NCI-H1417 (cell line): ENCODE results near the gene OR8B8.
A peak's percentile ranks its signal among the peaks of the same experiment; 100 is the strongest.
"Not testable (repeated sequence)": the region's sequence is repeated elsewhere in the genome, so short reads cannot be mapped to it uniquely, and the experiment has no call there.

Experiments used
- DNase-seq, 3 experiments: peaks; one replicate each; lab custom pipeline; 2025; lab: John Stamatoyannopoulos, UW

The OR8B8 gene

GRCh38 chr11:124445646-124446150, at the start of gene OR8B8:
TSS of gene OR8B8 (minus strand) at chr11:124445696. CDS start at chr11:124441085, 4,611 bp downstream.
- DNase-seq = no peak

GRCh38 chr11:124493016-124493655, 47.6 kb upstream of the OR8B8 start:
- no peak for DNase-seq

- no peak for DNase-seq
These were observed 37.9 kb upstream of the OR8B8 start for GRCh38 chr11:124483422-124483821.

GRCh38 chr11:124482362-124483147, 37.1 kb upstream of the OR8B8 start:
- no peak for DNase-seq

GRCh38 chr11:124481365-124482323, 36.1 kb upstream of the OR8B8 start:
- DNase-seq = peak; percentile 17 to 49 (median 29)

- no peak for DNase-seq
These were observed 34.1 kb upstream of the OR8B8 start for GRCh38 chr11:124479561-124479960.

- DNase-seq = no peak
These were observed 29.8 kb upstream of the OR8B8 start for GRCh38 chr11:124475265-124475664.

- no peak for DNase-seq
These were observed 29.3 kb upstream of the OR8B8 start for GRCh38 chr11:124474779-124475178.

GRCh38 chr11:124474079-124474478, 28.6 kb upstream of the OR8B8 start:
- DNase-seq = no peak

GRCh38 chr11:124473476-124473875, 28.0 kb upstream of the OR8B8 start:
- DNase-seq = no peak

- DNase-seq = no peak
These were observed 25.2 kb upstream of the OR8B8 start for GRCh38 chr11:124470561-124471227.

- no peak for DNase-seq
These were observed 22.0 kb upstream of the OR8B8 start for GRCh38 chr11:124467381-124467927.

- DNase-seq = no peak
These were observed 19.9 kb upstream of the OR8B8 start for GRCh38 chr11:124465368-124465767.

GRCh38 chr11:124463990-124464389, 18.5 kb upstream of the OR8B8 start:
- DNase-seq = no peak

GRCh38 chr11:124463324-124463723, 17.8 kb upstream of the OR8B8 start:
- no peak for DNase-seq

GRCh38 chr11:124460459-124460858, 15.0 kb upstream of the OR8B8 start:
- DNase-seq = no peak

GRCh38 chr11:124459379-124459778, 13.9 kb upstream of the OR8B8 start:
- DNase-seq = not testable (repeated sequence)

GRCh38 chr11:124454552-124454951, 9.1 kb upstream of the OR8B8 start:
- DNase-seq = no peak

- DNase-seq = no peak
These were observed 1.4 kb upstream of the OR8B8 start for GRCh38 chr11:124446916-124447315.

GRCh38 chr11:124442847-124443246, 2.6 kb downstream of the OR8B8 start:
- no peak for DNase-seq

- no peak for DNase-seq
These were observed 3.1 kb downstream of the OR8B8 start for GRCh38 chr11:124442442-124442841.
